Breast epithelium (tissue), 4 donors: ENCODE data around the gene PHIP. TPM values are rescaled to one million over a fixed set of nuclear protein-coding genes. Genes with fewer than 3 reads are reported as not detected.

Experiments used
- DNase-seq, 2 donors: peaks; one replicate each; pipeline ENCODE4 v3.0.0-alpha.2; 2019; ENCODE audit warnings: low spot score in 2 of 2
- H3K27ac ChIP-seq, 2 donors: fragments of 200-600 bp; sonication (generic) in 1 of 2; one replicate each; pipeline ENCODE4 v1.5.1; 2016 to 2019; ENCODE audit warnings: mild to moderate bottlenecking in 1 of 2
- H3K27me3 ChIP-seq, 2 donors: fragments of 200-600 bp; sonication (generic) in 1 of 2; one replicate each; pipeline versions ENCODE4 v1.5.1 to v1.6.0; 2017 to 2019; ENCODE audit warnings: control low read depth in 1 of 2, mild to moderate bottlenecking in 1 of 2
- H3K36me3 ChIP-seq: fragments of 200-600 bp; one replicate; pipeline ENCODE4 v1.5.1; 2019
- H3K4me1 ChIP-seq, 2 donors: fragments of 200-600 bp; sonication (generic); one replicate each; pipeline ENCODE4 v1.5.1; 2016 to 2019; ENCODE audit warnings: control low read depth in 1 of 2
- H3K4me3 ChIP-seq, 3 donors: fragments of 200-600 bp; sonication (generic); 1 replicate in 2 of 3; 2 replicates in 1 of 3; pipeline ENCODE4 v1.5.1; 2016 to 2019; ENCODE audit warnings: mild to moderate bottlenecking in 3 of 3, moderate library complexity in 2 of 3
- H3K9me3 ChIP-seq, 2 donors: fragments of 200-600 bp; sonication (generic) in 1 of 2; one replicate each; pipeline ENCODE4 v1.5.1; 2016 to 2019; ENCODE audit warnings: control low read depth in 1 of 2
- CTCF ChIP-seq, 3 donors: fragments of 450-650 bp; IDR thresholded peaks; one replicate each; pipeline ENCODE4 v1.5.1; 2016 to 2017; ENCODE audit warnings: antibody characterized with exemption in 3 of 3, mild to moderate bottlenecking in 3 of 3, moderate library complexity in 3 of 3
- POLR2A ChIP-seq: fragments of 450-650 bp; IDR thresholded peaks from one replicate; pipeline ENCODE4 v1.6.1; 2016; ENCODE audit warnings: antibody characterized with exemption, mild to moderate bottlenecking, moderate library complexity
- POLR2AphosphoS5 ChIP-seq, 3 donors: sonication (generic); formaldehyde crosslinking; IDR thresholded peaks; one replicate each; pipeline ENCODE4 v1.6.1; 2017; ENCODE audit warnings: antibody characterized with exemption in 3 of 3
- intact Hi-C: fragments of 100-400 bp; cut with DNase I; formaldehyde crosslinking; loops from one replicate; pipeline ENCODE4 v1.15.1; 2023; ENCODE audit warnings: low total_unique reads
- total RNA-seq, 3 donors: library from RNA; depleted of rRNA; stranded (reverse); fragments of >200 nt; gene quantifications; one replicate each; pipeline ENCODE4 v1.1.0, GENCODE V29; 2016

The PHIP gene
- total RNA-seq, 3 donors from 2014 or later, result 31.7 to 73.6 (median 44.9) TPM

DNA sequence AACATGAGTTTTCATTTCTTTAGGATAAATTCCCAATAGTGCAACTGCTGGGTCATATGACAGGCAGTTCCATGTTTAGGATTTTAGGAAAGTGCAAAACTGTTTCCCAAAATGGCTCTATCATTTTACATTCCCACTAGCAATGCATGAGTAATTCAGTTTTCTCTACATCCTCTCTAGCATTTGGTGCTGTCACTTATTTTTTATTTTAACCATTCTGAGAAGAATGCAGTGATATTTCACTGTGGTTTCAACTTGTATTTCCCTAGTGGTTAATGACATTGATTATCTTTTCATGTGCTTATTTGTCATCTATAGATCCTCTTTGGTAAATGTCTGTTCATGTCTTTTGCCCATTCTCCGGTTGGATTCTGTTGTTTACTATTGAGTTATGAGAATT is 82.7 kb downstream of the PHIP start:
- H3K9me3 ChIP-seq, result no peaks in the 10 kb centered on the region
- no peak overlapping the region for H3K4me3 ChIP-seq
- H3K4me1 ChIP-seq, result no peaks in the 10 kb centered on the region
- no peak overlapping the region for H3K27ac ChIP-seq
- peaks cover 33% of the 10 kb centered on the region for H3K36me3 ChIP-seq
- DNase-seq, result no peak
- intact Hi-C loops, result no loop called here
- no peaks in the 10 kb centered on the region for H3K27me3 ChIP-seq
- no peak for TF ChIP-seq POLR2AphosphoS5 (IDR thresholded peaks at IDR 0.05)
- no peak for TF ChIP-seq CTCF (IDR thresholded peaks at IDR 0.05)
- no peak for TF ChIP-seq POLR2A

DNA sequence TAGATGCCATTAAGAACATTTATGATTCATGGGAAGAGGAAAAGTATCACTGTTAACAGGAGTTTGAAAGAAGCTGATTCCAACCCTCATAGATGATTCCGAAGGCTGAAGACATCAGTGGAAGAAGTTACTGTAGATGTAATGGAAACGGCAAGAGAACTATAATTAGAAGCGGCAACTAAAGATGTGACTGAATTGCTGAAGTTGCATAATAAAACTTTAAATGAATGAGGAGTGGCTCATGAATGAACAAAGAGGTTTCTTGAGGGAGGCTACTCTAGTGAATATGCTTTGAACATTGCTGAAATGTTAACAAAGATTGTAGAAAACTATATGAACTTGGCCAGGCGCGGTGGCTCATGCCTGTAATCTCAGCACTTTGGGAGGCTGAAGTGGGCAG is 84.1 kb downstream of the PHIP start:
- TF ChIP-seq CTCF (IDR thresholded peaks at IDR 0.05) (no peak), POLR2AphosphoS5 (IDR thresholded peaks at IDR 0.05) (no peak), POLR2A (no peak)
- Histone ChIP-seq H3K4me3 (no peak overlapping the region), H3K9me3 (no peaks in the 10 kb centered on the region), H3K4me1 (no peaks in the 10 kb centered on the region), H3K27me3 (no peaks in the 10 kb centered on the region), H3K27ac (no peak overlapping the region), H3K36me3 (peaks cover 33% of the 10 kb centered on the region)
- intact Hi-C loops, result no loop called here
- DNase-seq, result no peak

DNA sequence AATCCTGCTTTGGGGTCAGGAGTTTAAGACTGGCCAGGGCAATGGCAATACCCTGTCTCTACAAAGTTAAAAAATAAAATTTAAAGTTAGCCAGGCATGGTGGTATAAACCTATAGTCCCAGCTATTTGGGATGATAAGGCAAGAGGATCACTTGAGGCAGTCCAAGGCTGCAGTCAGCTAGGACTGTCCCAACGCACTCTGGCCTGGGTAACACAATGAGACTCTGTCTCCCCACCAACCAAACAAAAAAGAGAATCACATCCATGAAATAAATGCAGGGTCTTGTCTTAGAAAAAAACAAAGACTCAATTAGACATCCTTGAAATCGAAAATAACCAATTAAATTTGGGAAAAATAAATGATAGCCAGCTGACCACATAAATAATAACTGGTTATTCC is 88.9 kb downstream of the PHIP start:
- Histone ChIP-seq H3K4me3 (no peak overlapping the region), H3K27ac (no peak overlapping the region), H3K4me1 (no peaks in the 10 kb centered on the region), H3K27me3 (no peaks in the 10 kb centered on the region), H3K9me3 (no peaks in the 10 kb centered on the region), H3K36me3 (peaks cover 10% of the 10 kb centered on the region)
- no peak for DNase-seq
- intact Hi-C loops, result no loop called here
- no peak for TF ChIP-seq POLR2A

DNA sequence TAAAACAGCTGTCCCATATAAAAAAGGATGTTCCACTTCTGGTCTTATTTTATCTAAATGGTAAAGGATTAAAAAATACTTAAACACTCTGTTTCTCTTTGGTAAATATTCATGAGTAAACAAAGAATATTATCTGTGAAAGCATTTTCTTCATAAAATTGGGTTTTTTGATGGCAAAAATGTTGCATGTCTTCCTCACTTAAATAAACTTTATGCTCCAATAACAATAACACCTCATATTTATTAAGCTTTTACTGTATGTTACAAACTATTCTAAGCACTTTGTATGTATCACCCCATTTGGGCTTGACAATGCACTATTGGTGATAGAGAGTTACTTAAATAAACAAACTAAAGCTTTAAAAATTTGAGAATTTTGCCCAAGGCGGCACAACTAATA is 91.9 kb downstream of the PHIP start:
- DNase-seq, result no peak
- Histone ChIP-seq H3K4me1 (no peaks in the 10 kb centered on the region), H3K27ac (no peak overlapping the region), H3K27me3 (no peaks in the 10 kb centered on the region), H3K9me3 (no peaks in the 10 kb centered on the region), H3K36me3 (no peaks in the 10 kb centered on the region), H3K4me3 (no peak overlapping the region)
- intact Hi-C loops, result no loop called here
- TF ChIP-seq POLR2AphosphoS5 (IDR thresholded peaks at IDR 0.05), result no peak

- TF ChIP-seq POLR2A (no peak), CTCF (IDR thresholded peaks at IDR 0.05) (no peak), POLR2AphosphoS5 (IDR thresholded peaks at IDR 0.05) (no peak)
- intact Hi-C loops, result no loop called here
- H3K27me3 ChIP-seq, result no peaks in the 10 kb centered on the region
- no peaks in the 10 kb centered on the region for H3K9me3 ChIP-seq
- H3K4me3 ChIP-seq, result no peak overlapping the region
- H3K36me3 ChIP-seq, result no peaks in the 10 kb centered on the region
- H3K4me1 ChIP-seq, result no peaks in the 10 kb centered on the region
- DNase-seq, result no peak
- H3K27ac ChIP-seq, result no peak overlapping the region
Observed at GRCh38 chr6:78984225-78984950, 93.7 kb downstream of the PHIP start.

DNA sequence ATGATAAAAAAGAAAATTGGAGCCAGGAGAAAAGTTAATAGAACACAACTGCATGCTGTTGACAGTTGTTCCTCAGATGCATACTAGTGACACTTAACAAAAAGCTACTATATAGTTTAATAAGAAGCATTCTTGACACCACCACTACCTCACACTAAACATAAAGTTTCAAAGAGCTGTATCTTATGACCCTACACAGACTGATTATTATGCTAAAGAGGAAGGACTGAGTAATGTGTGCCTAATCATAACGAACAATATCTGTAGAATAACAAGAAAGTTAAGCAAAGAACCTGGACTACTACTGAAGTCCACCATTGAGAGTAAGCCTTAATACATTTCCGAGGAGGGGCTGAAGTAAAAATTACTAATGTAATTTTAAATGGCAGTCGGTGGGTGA is 110.9 kb downstream of the PHIP start:
- TF ChIP-seq POLR2A (no peak), POLR2AphosphoS5 (IDR thresholded peaks at IDR 0.05) (no peak)
- no peaks in the 10 kb centered on the region for H3K27me3 ChIP-seq
- H3K4me3 ChIP-seq, result no peak overlapping the region
- no peak for DNase-seq
- intact Hi-C loops, result no loop called here
- H3K4me1 ChIP-seq, result no peaks in the 10 kb centered on the region
- H3K27ac ChIP-seq, result no peak overlapping the region
- H3K36me3 ChIP-seq, result peaks cover 8% of the 10 kb centered on the region
- H3K9me3 ChIP-seq, result no peaks in the 10 kb centered on the region

- no peak for DNase-seq
- H3K27ac ChIP-seq, result no peak overlapping the region
- peaks cover 8% of the 10 kb centered on the region for H3K36me3 ChIP-seq
Observed at GRCh38 chr6:78966542-78966941, 111.5 kb downstream of the PHIP start.

More at GRCh38 chr6:78966542-78966941, 111.5 kb downstream of the PHIP start:
- H3K27me3 ChIP-seq, result no peaks in the 10 kb centered on the region
- no peaks in the 10 kb centered on the region for H3K9me3 ChIP-seq
- no peaks in the 10 kb centered on the region for H3K4me1 ChIP-seq
- intact Hi-C loops, result no loop called here
- no peak for TF ChIP-seq POLR2AphosphoS5 (IDR thresholded peaks at IDR 0.05)
- no peak for TF ChIP-seq CTCF (IDR thresholded peaks at IDR 0.05)
- TF ChIP-seq POLR2A, result no peak
- H3K4me3 ChIP-seq, result no peak overlapping the region
